DND-41 (cell line): ENCODE results near the gene TMOD2.

Experiments used
- ATAC-seq: fragments of 200-7000 bp; cut with Tn5 transposase; 3 replicates; pipeline ENCODE4 v1.9.1; 2021; ENCODE audit warnings: low read depth; ENCODE audit not compliant: insufficient read depth
- DNase-seq: peaks from one replicate; pipeline ENCODE4 v3.0.0-alpha.2; 2020
- H2AFZ ChIP-seq: 2 replicates; pipeline ENCODE4 v1.6.0; 2012; ENCODE audit warnings: low read depth, low read length
- H3K27ac ChIP-seq: 2 replicates; pipeline ENCODE4 v1.5.1; 2012; ENCODE audit warnings: low read length, inconsistent platforms
- H3K27me3 ChIP-seq: fragments of 200-600 bp; sonication (generic); 2 replicates; pipeline ENCODE4 v1.6.0; 2012; ENCODE audit warnings: low read length, mild to moderate bottlenecking, inconsistent platforms; ENCODE audit not compliant: insufficient read depth, poor library complexity
- H3K36me3 ChIP-seq: 2 replicates; pipeline ENCODE4 v1.5.1; 2012; ENCODE audit warnings: low read length, inconsistent platforms; ENCODE audit not compliant: insufficient read depth
- H3K4me1 ChIP-seq: 2 replicates; pipeline ENCODE4 v1.5.1; 2012; ENCODE audit warnings: mild to moderate bottlenecking, low read length; ENCODE audit not compliant: insufficient read depth
- H3K4me2 ChIP-seq: 2 replicates; pipeline ENCODE4 v1.6.0; 2012; ENCODE audit warnings: mild to moderate bottlenecking, moderate library complexity, low read length, inconsistent platforms; ENCODE audit not compliant: insufficient read depth
- H3K4me3 ChIP-seq, 2 experiments: fragments of 200-600 bp in 1 of 2; shearing (Covaris generic) in 1 of 2; 2 replicates each; pipeline ENCODE4 v1.5.1; 2012 to 2016; ENCODE audit warnings: inconsistent platforms in 2 of 2, low read length in 2 of 2, mild to moderate bottlenecking in 2 of 2, low read depth in 1 of 2, moderate library complexity in 1 of 2
- H3K79me2 ChIP-seq: 2 replicates; pipeline ENCODE4 v1.6.0; 2012; ENCODE audit warnings: low read length, inconsistent platforms; ENCODE audit not compliant: insufficient read depth
- H3K9ac ChIP-seq: 2 replicates; pipeline ENCODE4 v1.6.0; 2012; ENCODE audit warnings: low read depth, mild to moderate bottlenecking, inconsistent platforms, low read length, moderate library complexity
- H3K9me3 ChIP-seq: 2 replicates; pipeline ENCODE4 v1.5.1; 2012; ENCODE audit warnings: low read length, moderate library complexity, mild to moderate bottlenecking, inconsistent platforms; ENCODE audit not compliant: insufficient read depth, severe bottlenecking
- H4K20me1 ChIP-seq: 2 replicates; pipeline ENCODE4 v1.6.0; 2012; ENCODE audit warnings: low read length; ENCODE audit not compliant: insufficient read depth
- CTCF ChIP-seq: IDR thresholded peaks from 2 replicates; pipeline ENCODE4 v1.5.1; 2012; ENCODE audit warnings: borderline replicate concordance, low read length, moderate library complexity, mild to moderate bottlenecking; ENCODE audit not compliant: poor library complexity, severe bottlenecking; ENCODE audit errors: extremely low read depth
- EZH2 ChIP-seq: IDR thresholded peaks from 3 replicates; pipeline ENCODE4 v1.6.1; 2012; ENCODE audit warnings: borderline replicate concordance, low read depth, mild to moderate bottlenecking, moderate library complexity, low read length, inconsistent platforms; ENCODE audit not compliant: severe bottlenecking

The TMOD2 gene

DNA sequence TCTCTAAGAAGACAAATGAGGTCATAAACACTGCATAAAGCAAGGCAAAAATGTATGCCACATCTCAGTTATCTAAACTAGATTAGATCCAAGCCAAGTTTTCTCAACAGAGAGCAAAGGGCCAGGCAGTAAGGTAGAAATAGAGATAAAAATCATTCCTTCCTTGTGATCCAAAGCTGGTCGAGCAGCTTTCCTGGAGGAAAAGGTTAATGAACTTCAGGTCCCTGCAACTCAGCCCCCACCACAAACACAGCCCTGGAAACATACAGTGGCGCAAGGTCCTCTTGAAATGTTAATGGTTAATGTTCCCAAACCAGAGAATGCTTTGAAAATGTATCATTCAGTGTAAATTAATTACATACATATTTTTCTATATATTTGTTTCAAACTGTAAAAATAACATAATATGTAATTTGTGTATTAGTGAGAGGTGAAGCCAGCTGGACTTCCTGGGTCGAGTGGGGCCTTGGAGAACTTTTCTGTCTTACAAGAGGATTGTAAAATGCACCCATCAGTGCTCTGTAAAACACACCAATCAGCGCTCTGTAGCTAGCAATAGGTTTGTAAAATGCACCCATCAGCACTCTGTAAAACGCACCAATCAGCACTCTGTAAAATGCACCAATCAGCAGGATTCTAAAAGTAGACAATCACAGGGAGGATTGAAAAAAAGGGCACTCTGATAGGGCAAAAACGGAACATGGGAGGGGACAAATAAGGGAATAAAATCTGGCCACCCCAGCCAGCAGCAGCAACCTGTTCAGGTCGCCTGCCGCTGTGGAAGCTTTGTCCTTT, 31.0 kb upstream of the TMOD2 start:
- Histone ChIP-seq H3K9me3 (no peaks in the 10 kb centered on the region), H3K4me3 (no peak overlapping the region)

GRCh38 chr15:51721199-51721960, 30.0 kb upstream of the TMOD2 start:
- Histone ChIP-seq H3K36me3 (peaks cover 32% of the 10 kb centered on the region), H3K4me3 (no peak overlapping the region), H2AFZ (no peak overlapping the region), H3K79me2 (peaks cover 2% of the 10 kb centered on the region; the same call in 1 of the 2 replicates), H3K4me2 (no peak overlapping the region), H3K27ac (no peak overlapping the region), H3K9ac (no peak overlapping the region), H4K20me1 (no peaks in the 10 kb centered on the region), H3K4me1 (no peaks in the 10 kb centered on the region), H3K27me3 (no peaks in the 10 kb centered on the region), H3K9me3 (no peaks in the 10 kb centered on the region)
- no peak for DNase-seq
- TF ChIP-seq EZH2 (no peak), CTCF (no peak)
- no peak for ATAC-seq

More for the DNA sequence above, 31.0 kb upstream of the TMOD2 start:
- Histone ChIP-seq H3K27me3 (no peaks in the 10 kb centered on the region), H3K36me3 (peaks cover 32% of the 10 kb centered on the region), H3K27ac (no peak overlapping the region), H4K20me1 (no peaks in the 10 kb centered on the region), H3K9ac (no peak overlapping the region), H3K4me2 (no peak overlapping the region), H3K79me2 (no peaks in the 10 kb centered on the region), H3K4me1 (no peaks in the 10 kb centered on the region), H2AFZ (no peak overlapping the region)
- no peak for TF ChIP-seq CTCF
- no peak for TF ChIP-seq EZH2
- no peak for ATAC-seq
- no peak for DNase-seq

GRCh38 chr15:51724199-51724598, 27.2 kb upstream of the TMOD2 start:
- no peak overlapping the region for H2AFZ ChIP-seq
- no peaks in the 10 kb centered on the region for H3K4me1 ChIP-seq
- no peak for DNase-seq
- H3K9me3 ChIP-seq: no peaks in the 10 kb centered on the region
- no peak overlapping the region for H3K9ac ChIP-seq
- H3K27me3 ChIP-seq: no peaks in the 10 kb centered on the region
- no peak overlapping the region for H3K27ac ChIP-seq
- TF ChIP-seq CTCF (no peak), EZH2 (no peak)
- peaks cover 8% of the 10 kb centered on the region; the same call in 1 of the 2 replicates for H4K20me1 ChIP-seq
- H3K36me3 ChIP-seq: peaks cover 32% of the 10 kb centered on the region
- no peak for ATAC-seq
- H3K4me2 ChIP-seq: no peak overlapping the region
- peaks cover 24% of the 10 kb centered on the region for H3K79me2 ChIP-seq
- H3K4me3 ChIP-seq: no peak overlapping the region
